Lung (tissue), 12 donors: ENCODE results near the gene C15orf40. TPM values are rescaled to one million over a fixed set of nuclear protein-coding genes. Genes with fewer than 3 reads are reported as not detected.

Experiments
- ATAC-seq: fragments of 200-7000 bp; cut with Tn5 transposase; one replicate; pipeline ENCODE4 v1.9.1; 2020; ENCODE audit warnings: moderate number of reproducible peaks; ENCODE audit not compliant: insufficient read depth, low FRiP score
- DNase-seq, 3 donors: peaks; one replicate each; pipeline ENCODE4 v3.0.0-alpha.2; 2013 to 2017
- H3K27ac ChIP-seq, 2 donors: one replicate each; pipeline ENCODE4 v1.5.1; 2013; ENCODE audit warnings: mild to moderate bottlenecking in 2 of 2, moderate library complexity in 2 of 2, control low read depth in 1 of 2, inconsistent platforms in 1 of 2, low read depth in 1 of 2, low read length in 1 of 2
- H3K27me3 ChIP-seq, 3 donors: one replicate each; pipeline ENCODE4 v1.5.1; 2013; ENCODE audit warnings: low read length in 2 of 3; ENCODE audit not compliant: control insufficient read depth in 3 of 3, insufficient read depth in 3 of 3
- H3K36me3 ChIP-seq, 4 donors: one replicate each; pipeline ENCODE4 v1.5.1; 2013; ENCODE audit warnings: low read length in 4 of 4, mild to moderate bottlenecking in 1 of 4, moderate library complexity in 1 of 4; ENCODE audit not compliant: control insufficient read depth in 4 of 4, insufficient read depth in 4 of 4
- H3K4me1 ChIP-seq, 5 donors: one replicate each; pipeline ENCODE4 v1.5.1; 2013; ENCODE audit warnings: low read length in 5 of 5, mild to moderate bottlenecking in 2 of 5, moderate library complexity in 1 of 5; ENCODE audit not compliant: control insufficient read depth in 5 of 5, insufficient read depth in 5 of 5
- H3K4me3 ChIP-seq: one replicate; pipeline ENCODE4 v1.5.1; 2013; ENCODE audit warnings: mild to moderate bottlenecking, control low read depth, moderate library complexity
- H3K9ac ChIP-seq, 2 donors: one replicate each; pipeline ENCODE4 v1.5.1; 2013; ENCODE audit warnings: low read length in 2 of 2, control low read depth in 1 of 2; ENCODE audit not compliant: insufficient read depth in 1 of 2
- H3K9me3 ChIP-seq, 4 donors: one replicate each; pipeline ENCODE4 v1.5.1; 2013; ENCODE audit warnings: low read length in 3 of 4, mild to moderate bottlenecking in 1 of 4, moderate library complexity in 1 of 4; ENCODE audit not compliant: control insufficient read depth in 4 of 4, insufficient read depth in 3 of 4
- WGBS, 2 donors: extraction: QIAGEN DNeasy Blood & Tissue Kit; methylation state at CpG; one replicate each; pipeline ENCODE4 v1.1.7; 2013; 5-methylcytosine and 5-hydroxymethylcytosine counted together
- polyA plus RNA-seq, 2 donors: library from polyadenylated mRNA; stranded (reverse); fragments of 200-250 nt; gene quantifications; one replicate each; pipeline ENCODE4 v1.2.1, GENCODE V29; 2013
- total RNA-seq, 2 donors: library from RNA; depleted of rRNA in 1 of 2; stranded (reverse); fragments of >200 nt in 1 of 2; gene quantifications; one replicate each; pipeline ENCODE4 v1.2.1, GENCODE V29; 2014 to 2021
- TF ChIP-seq, protein P1 (sequence below): IDR thresholded peaks from 2 replicates; pipeline ENCODE4 v1.5.1; 2012; ENCODE audit warnings: mild to moderate bottlenecking; ENCODE audit errors: control extremely low read depth, extremely low read depth
- donor health status: control.
- donor health status: control.
- donor health status: Bipolar disorder and iron deficiency.
- donor health status: healthy.
- donor health status: DM: yes; HTN: yes; CAD: no.

C15orf40 gene
- total and polyA plus RNA-seq, 4 donors, result 16.7 to 26.1 (median 21.7) TPM

DNA sequence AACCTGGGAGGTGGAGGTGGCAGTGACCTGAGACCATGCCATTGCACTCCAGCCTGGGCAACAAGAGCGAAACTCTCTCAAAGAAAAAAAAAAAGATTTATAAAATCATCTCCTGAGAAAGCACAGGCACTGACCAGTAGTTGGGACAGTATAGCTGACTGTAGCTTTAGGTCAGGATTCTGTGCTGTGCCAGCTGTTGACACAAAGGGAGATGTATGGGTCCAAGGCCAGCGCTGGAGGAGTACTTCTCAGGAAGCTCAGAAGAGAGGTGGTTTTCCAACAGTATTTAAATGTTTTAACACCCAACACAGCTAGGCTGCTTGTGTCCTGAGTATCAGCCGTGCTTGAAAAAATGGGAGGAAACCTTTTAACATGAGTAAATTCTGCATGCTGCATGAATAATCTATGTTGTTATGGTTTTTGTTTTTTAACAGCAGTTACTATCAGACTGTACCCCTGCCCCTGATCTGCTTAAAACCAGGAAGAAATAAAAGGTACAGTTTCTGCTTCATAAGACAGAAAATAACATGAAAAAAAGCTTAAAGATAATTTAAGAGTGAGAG lies 18.9 kb downstream of the C15orf40 start:
- H3K36me3 ChIP-seq, result peaks cover 0 to 5% (median 3%) of the 10 kb centered on the region in 4 donors
- no peak overlapping the region for H3K4me3 ChIP-seq
- ATAC-seq (no peak), DNase-seq (no peak)
- no peaks in the 10 kb centered on the region for H3K27me3 ChIP-seq
- H3K27ac ChIP-seq, result no peak overlapping the region
- H3K9me3 ChIP-seq, result no peaks in the 10 kb centered on the region
- TF ChIP-seq, protein P1, sequence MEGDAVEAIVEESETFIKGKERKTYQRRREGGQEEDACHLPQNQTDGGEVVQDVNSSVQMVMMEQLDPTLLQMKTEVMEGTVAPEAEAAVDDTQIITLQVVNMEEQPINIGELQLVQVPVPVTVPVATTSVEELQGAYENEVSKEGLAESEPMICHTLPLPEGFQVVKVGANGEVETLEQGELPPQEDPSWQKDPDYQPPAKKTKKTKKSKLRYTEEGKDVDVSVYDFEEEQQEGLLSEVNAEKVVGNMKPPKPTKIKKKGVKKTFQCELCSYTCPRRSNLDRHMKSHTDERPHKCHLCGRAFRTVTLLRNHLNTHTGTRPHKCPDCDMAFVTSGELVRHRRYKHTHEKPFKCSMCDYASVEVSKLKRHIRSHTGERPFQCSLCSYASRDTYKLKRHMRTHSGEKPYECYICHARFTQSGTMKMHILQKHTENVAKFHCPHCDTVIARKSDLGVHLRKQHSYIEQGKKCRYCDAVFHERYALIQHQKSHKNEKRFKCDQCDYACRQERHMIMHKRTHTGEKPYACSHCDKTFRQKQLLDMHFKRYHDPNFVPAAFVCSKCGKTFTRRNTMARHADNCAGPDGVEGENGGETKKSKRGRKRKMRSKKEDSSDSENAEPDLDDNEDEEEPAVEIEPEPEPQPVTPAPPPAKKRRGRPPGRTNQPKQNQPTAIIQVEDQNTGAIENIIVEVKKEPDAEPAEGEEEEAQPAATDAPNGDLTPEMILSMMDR, result no peak
- H3K9ac ChIP-seq, result no peak overlapping the region
- H3K4me1 ChIP-seq, result no peaks in the 10 kb centered on the region
- 95% methylated on average over 3 of the region's 3 CpGs for WGBS, 2 donors

- H3K27me3 ChIP-seq, result no peaks in the 10 kb centered on the region
- H3K4me1 ChIP-seq, result peaks cover 0 to 15% (median 3%) of the 10 kb centered on the region in 5 donors
- H3K27ac ChIP-seq, result peak overlapping the region; percentile 0 to 71
- 1% methylated on average over 12 of the region's 12 CpGs for WGBS, 2 donors
- H3K4me3 ChIP-seq, result peak overlapping the region; percentile 94
- TF ChIP-seq, protein P1, result no peak
- H3K36me3 ChIP-seq, result peaks cover 0 to 7% (median 3%) of the 10 kb centered on the region in 4 donors
- peak; percentile 25 for ATAC-seq
- no peaks in the 10 kb centered on the region for H3K9me3 ChIP-seq
- peak in 1 of 3 donors; percentile 29 for DNase-seq
- H3K9ac ChIP-seq, result peak overlapping the region; percentile 82 to 96
Observed at GRCh38 chr15:82986442-82986780, 25.0 kb downstream of the C15orf40 start.

DNA sequence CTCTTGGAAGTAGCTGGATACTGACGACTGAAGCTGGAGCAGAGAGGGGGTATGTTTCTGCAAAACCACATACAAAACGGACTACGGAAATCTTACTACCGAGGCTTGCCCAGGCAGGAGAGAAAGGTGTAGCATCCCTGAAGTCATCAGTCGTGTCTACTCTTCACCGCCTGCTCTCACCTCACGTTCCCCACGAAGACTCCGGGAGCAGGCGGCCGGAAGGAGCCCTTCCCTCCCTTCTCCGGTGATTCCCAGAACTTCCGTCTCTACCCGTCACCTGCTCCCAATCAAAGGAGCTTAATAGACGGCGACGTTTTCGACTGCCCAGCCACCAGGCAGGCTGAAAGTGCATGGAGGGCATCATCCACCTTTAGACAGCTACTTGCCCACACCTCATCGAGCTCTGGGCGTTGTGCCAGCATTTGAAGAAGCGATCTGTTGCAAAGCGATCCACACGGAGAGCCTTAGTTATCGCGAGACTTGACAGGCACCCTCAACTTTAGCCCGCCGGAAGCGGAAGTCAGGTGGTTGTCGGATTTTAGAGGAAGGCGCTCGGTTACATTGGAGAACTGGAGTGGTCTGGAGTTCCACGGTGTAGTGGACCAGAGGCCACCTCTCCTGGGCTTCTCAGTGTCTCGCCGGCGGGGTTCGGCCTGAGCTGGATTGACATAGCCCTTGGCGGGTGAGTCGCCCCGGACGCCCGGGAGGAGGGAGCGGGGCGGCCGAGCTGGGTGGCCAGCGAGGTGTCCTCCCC lies 25.6 kb downstream of the C15orf40 start, which contains the start of gene RAMAC:
Gene RAMAC (plus strand): TSS at position 523 of the 754 bp plus-strand sequence. CDS start 2,809 bp downstream, outside the sequence.
- ATAC-seq (peak; percentile 94), DNase-seq (peak; percentile 94 to 97 (median 97))
- Histone ChIP-seq H3K4me1 (peaks cover 0 to 15% (median 3%) of the 10 kb centered on the region in 5 donors), H3K27me3 (no peaks in the 10 kb centered on the region), H3K9me3 (no peaks in the 10 kb centered on the region), H3K9ac (peak within 1 kb of the TSS; percentile 82 to 96), H3K4me3 (peak within 1 kb of the TSS; percentile 94), H3K27ac (peak within 1 kb of the TSS; percentile 55 to 71), H3K36me3 (peaks cover 0 to 7% (median 3%) of the 10 kb centered on the region in 4 donors)
- 1 to 2% methylated on average over 41 to 45 of the region's 45 CpGs for WGBS, 2 donors
- TF ChIP-seq, protein P1, result no peak
